HCT116 (cell line): ENCODE measurements around the gene NCDN. TPM values are rescaled to one million over a fixed set of nuclear protein-coding genes. Genes with fewer than 3 reads are reported as not detected.

ENCODE experiments used
- ATAC-seq: fragments of 200-7000 bp; cut with Tn5 transposase; 2 replicates; pipeline ENCODE4 v1.9.1; 2020; ENCODE audit warnings: mild to moderate bottlenecking, moderate library complexity
- BruUV-seq: library from RNA; stranded (reverse); fragments of 400-500 nt; replicated peaks from 2 replicates; lab custom pipeline; 2021; lab: Mats Ljungman, UMichigan
- CTCF ChIA-PET: fragments of 300-600 bp; sonication (Branson Sonifier 250); formaldehyde crosslinking; loops from one replicate; lab custom pipeline; 2021; ENCODE audit warnings: antibody characterized with exemption; lab: Charles Lee
- POLR2A ChIA-PET: fragments of 300-600, 350-600 bp; sonication (Branson Sonifier 250); formaldehyde crosslinking; loops from one replicate; lab custom pipeline; 2021; ENCODE audit warnings: antibody characterized with exemption; lab: Charles Lee
- RAD21 ChIA-PET, 2 experiments: fragments of 300-600 bp; sonication (Branson Sonifier 250); formaldehyde crosslinking; loops; one replicate each; lab custom pipeline; 2023; ENCODE audit warnings: low total read pairs in 2 of 2; ENCODE audit not compliant: uncharacterized antibody in 2 of 2, unreplicated experiment in 2 of 2, low non-redundant PET in 1 of 2; lab: Charles Lee
- DNase-seq: peaks from one replicate; pipeline ENCODE4 v3.0.0-alpha.2; 2010; ENCODE audit warnings: low read depth, low spot score
- H2AFZ ChIP-seq: fragments of 200-600 bp; shearing (Covaris generic), sonication (generic); 2 replicates; pipeline ENCODE4 v1.6.1; 2017; ENCODE audit warnings: low read depth, mixed run types, mixed read lengths, antibody characterized with exemption, low read length; ENCODE audit not compliant: poor library complexity, severe bottlenecking
- H3K27ac ChIP-seq: 2 replicates; pipeline ENCODE4 v1.5.1; 2012; ENCODE audit warnings: low read depth, low read length
- H3K27me3 ChIP-seq: fragments of 200-600 bp; sonication (generic); 2 replicates; pipeline ENCODE4 v1.6.1; 2016; ENCODE audit warnings: mixed run types, low read length, mixed read lengths; ENCODE audit not compliant: insufficient read depth
- H3K36me3 ChIP-seq, 2 experiments: fragments of 200-500 bp in 1 of 2; fragments of 200-600 bp in 1 of 2; sonication (Bioruptor generic) in 1 of 2; sonication (generic) in 1 of 2; 2 replicates each; pipeline versions ENCODE4 v1.5.1 to v1.6.1; 2014 to 2016; ENCODE audit warnings: low read length in 2 of 2, inconsistent platforms in 1 of 2, mixed read lengths in 1 of 2, mixed run types in 1 of 2; ENCODE audit not compliant: insufficient read depth in 2 of 2, control insufficient read depth in 1 of 2
- H3K4me1 ChIP-seq, 2 experiments: fragments of 200-600 bp in 1 of 2; sonication (generic) in 1 of 2; 2 replicates each; pipeline versions ENCODE4 v1.5.1 to v1.6.1; 2012 to 2017; ENCODE audit warnings: low read length in 2 of 2, inconsistent platforms in 1 of 2, mild to moderate bottlenecking in 1 of 2, mixed read lengths in 1 of 2, mixed run types in 1 of 2, moderate library complexity in 1 of 2; ENCODE audit not compliant: insufficient read depth in 2 of 2, control insufficient read depth in 1 of 2
- H3K4me2 ChIP-seq: fragments of 200-600 bp; sonication (generic); 2 replicates; pipeline ENCODE4 v1.6.1; 2017; ENCODE audit warnings: mixed run types, low read length, mixed read lengths
- H3K4me3 ChIP-seq, 2 experiments: fragments of 200-600 bp in 1 of 2; sonication (generic) in 1 of 2; replicated peaks in 1 of 2; 2 replicates each; pipeline ENCODE4 v1.5.1; 2011 to 2016; ENCODE audit warnings: low read length in 2 of 2, control low read depth in 1 of 2, low read depth in 1 of 2, mild to moderate bottlenecking in 1 of 2, mixed read lengths in 1 of 2, mixed run types in 1 of 2
- H3K79me2 ChIP-seq: fragments of 200-600 bp; sonication (generic); 2 replicates; pipeline ENCODE4 v1.6.1; 2017; ENCODE audit warnings: mild to moderate bottlenecking, mixed run types, low read length, moderate library complexity, mixed read lengths; ENCODE audit not compliant: insufficient read depth
- H3K9ac ChIP-seq: fragments of 200-600 bp; sonication (generic); 2 replicates; pipeline ENCODE4 v1.6.1; 2016; ENCODE audit warnings: low read length, mixed read lengths
- H3K9me2 ChIP-seq: fragments of 200-600 bp; sonication (generic), shearing (Covaris generic); 2 replicates; pipeline ENCODE4 v1.6.1; 2017; ENCODE audit warnings: mixed run types, mild to moderate bottlenecking, moderate library complexity; ENCODE audit not compliant: insufficient read depth
- H3K9me3 ChIP-seq, 2 experiments: fragments of 200-500 bp in 1 of 2; fragments of 200-600 bp in 1 of 2; sonication (Bioruptor generic) in 1 of 2; sonication (generic) in 1 of 2; 2 replicates each; pipeline ENCODE4 v1.6.1; 2014 to 2017; ENCODE audit warnings: low read length in 2 of 2, mixed read lengths in 2 of 2, inconsistent platforms in 1 of 2, low read depth in 1 of 2, mild to moderate bottlenecking in 1 of 2, mixed run types in 1 of 2, moderate library complexity in 1 of 2; ENCODE audit not compliant: control insufficient read depth in 1 of 2, insufficient read depth in 1 of 2
- H4K20me1 ChIP-seq: fragments of 200-600 bp; sonication (generic), shearing (Covaris generic); 2 replicates; pipeline ENCODE4 v1.6.1; 2017; ENCODE audit warnings: mixed run types, mild to moderate bottlenecking, moderate library complexity; ENCODE audit not compliant: insufficient read depth
- ATF3 ChIP-seq: IDR thresholded peaks from 2 replicates; pipeline ENCODE4 v1.6.1; 2012
- CEBPB ChIP-seq: IDR thresholded peaks from 2 replicates; pipeline ENCODE4 v1.6.1; 2012; ENCODE audit warnings: low read depth
- EGR1 ChIP-seq: IDR thresholded peaks from 2 replicates; pipeline ENCODE4 v1.6.1; 2012; ENCODE audit warnings: low read depth
- ELF1 ChIP-seq: IDR thresholded peaks from 2 replicates; pipeline ENCODE4 v1.6.1; 2012; ENCODE audit warnings: low read depth, borderline replicate concordance
- FOSL1 ChIP-seq: IDR thresholded peaks from 2 replicates; pipeline ENCODE4 v1.6.1; 2012; ENCODE audit warnings: low read depth
- POLR2AphosphoS5 ChIP-seq: IDR thresholded peaks from 2 replicates; pipeline ENCODE4 v1.6.1; 2011; ENCODE audit warnings: mild to moderate bottlenecking, low read depth, low read length, moderate library complexity
- REST ChIP-seq: IDR thresholded peaks from 2 replicates; pipeline ENCODE4 v1.6.1; 2012; ENCODE audit warnings: low read depth
- SIN3A ChIP-seq: IDR thresholded peaks from 2 replicates; pipeline ENCODE4 v1.6.1; 2012; ENCODE audit warnings: low read depth
- SP1 ChIP-seq: IDR thresholded peaks from 2 replicates; pipeline ENCODE4 v1.6.1; 2012; ENCODE audit warnings: low read depth
- TCF7L2 ChIP-seq: IDR thresholded peaks from 2 replicates; pipeline ENCODE4 v1.7.0; 2011; ENCODE audit warnings: borderline replicate concordance, inconsistent platforms; ENCODE audit not compliant: insufficient read depth, insufficient read length; ENCODE audit errors: extremely low read depth
- ZNF274 ChIP-seq: fragments of 200-500 bp; sonication (Bioruptor generic); IDR thresholded peaks from 2 replicates; pipeline ENCODE4 v1.6.1; 2014; ENCODE audit warnings: mild to moderate bottlenecking, low read depth, low read length, inconsistent platforms
- intact Hi-C: fragments of 100-400 bp; cut with micrococcal nuclease; formaldehyde crosslinking; loops from 2 replicates; pipeline ENCODE4 v1.10.0; 2022
- total RNA-seq: library from RNA; stranded (reverse); gene quantifications from one replicate; pipeline ENCODE4 v1.2.1, GENCODE V29; 2021; ENCODE audit not compliant: unreplicated experiment
- TF ChIP-seq, protein P1 (sequence below): IDR thresholded peaks from 2 replicates; pipeline ENCODE4 v1.6.1; 2012
- TF ChIP-seq, protein P2 (sequence below): IDR thresholded peaks from 2 replicates; pipeline ENCODE4 v1.6.1; 2011; ENCODE audit warnings: mild to moderate bottlenecking, low read length, moderate library complexity; ENCODE audit not compliant: insufficient replicate concordance; ENCODE audit errors: extremely low read depth
- TF ChIP-seq, protein P3 (sequence below), 3 experiments: fragments of 200-600 bp in 1 of 3; sonication (generic) in 1 of 3; IDR thresholded peaks in 2 of 3; conservative IDR thresholded peaks in 1 of 3; 2 replicates each; pipeline ENCODE4 v1.5.1; 2012 to 2017; ENCODE audit warnings: low read depth in 2 of 3, low read length in 2 of 3, antibody characterized with exemption in 1 of 3, borderline replicate concordance in 1 of 3, control low read depth in 1 of 3, mild to moderate bottlenecking in 1 of 3, mixed read lengths in 1 of 3, mixed run types in 1 of 3, moderate library complexity in 1 of 3; ENCODE audit not compliant: insufficient read depth in 1 of 3

The NCDN gene
- total RNA-seq, 1 experiment from 2014 or later, result 24.5 TPM

DNA sequence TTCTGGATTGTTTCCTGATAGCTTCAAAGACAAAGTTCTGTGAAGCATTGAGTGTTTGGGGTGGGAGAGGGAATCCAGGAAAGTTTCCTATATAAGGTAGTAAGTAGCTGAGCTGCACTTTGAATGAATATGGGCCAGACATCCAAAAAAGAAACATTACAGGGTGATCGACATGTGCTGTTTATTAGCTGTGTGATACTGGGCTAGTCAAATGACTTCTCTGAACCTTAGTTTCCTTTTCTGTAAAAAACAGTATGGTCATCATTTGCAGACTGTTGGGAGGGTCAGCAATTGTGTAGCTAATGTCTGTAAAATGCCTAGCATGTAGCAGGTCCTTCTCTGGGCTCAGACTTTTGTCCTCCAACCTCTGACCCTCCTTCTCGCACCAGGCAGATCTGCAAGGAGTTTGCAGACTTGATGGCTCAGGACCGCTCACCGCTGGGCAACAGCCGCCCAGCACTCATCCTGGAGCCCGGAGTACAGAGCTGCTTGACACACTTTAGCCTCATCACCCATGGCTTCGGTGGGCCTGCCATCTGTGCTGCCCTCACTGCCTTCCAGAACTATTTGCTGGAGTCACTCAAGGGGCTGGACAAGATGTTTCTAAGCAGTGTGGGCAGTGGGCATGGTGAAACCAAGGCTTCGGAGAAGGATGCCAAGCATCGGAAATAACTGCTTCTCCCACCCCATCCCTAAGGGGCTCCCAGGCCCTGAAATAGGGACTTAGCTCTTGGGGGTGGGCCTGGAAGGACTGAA, 36.6 kb downstream of the NCDN start:
- POLR2A ChIA-PET, result no interaction called here
- Histone ChIP-seq H3K27me3 (no peaks in the 10 kb centered on the region), H4K20me1 (peaks cover 4% of the 10 kb centered on the region; the same call in 1 of the 2 replicates), H3K4me3 (no peak overlapping the region), H3K79me2 (no peaks in the 10 kb centered on the region), H3K9me2 (no peaks in the 10 kb centered on the region), H3K36me3 (peaks cover 5 to 15% of the 10 kb centered on the region in 2 experiments; a peak in 2 of 4 replicates), H3K4me1 (no peaks in the 10 kb centered on the region), H3K9me3 (no peaks in the 10 kb centered on the region), H2AFZ (no peak overlapping the region), H3K9ac (no peak overlapping the region), H3K4me2 (no peak overlapping the region), H3K27ac (no peak overlapping the region)
- BruUV-seq, result no TSS peak
- DNase-seq (no peak), ATAC-seq (no peak)
- intact Hi-C loops, result no loop called here
- TF ChIP-seq FOSL1, result no peak
- TF ChIP-seq, protein P1, sequence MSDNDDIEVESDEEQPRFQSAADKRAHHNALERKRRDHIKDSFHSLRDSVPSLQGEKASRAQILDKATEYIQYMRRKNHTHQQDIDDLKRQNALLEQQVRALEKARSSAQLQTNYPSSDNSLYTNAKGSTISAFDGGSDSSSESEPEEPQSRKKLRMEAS, result no peak
- no peak for TF ChIP-seq TCF7L2
- no peak for TF ChIP-seq ATF3
- no peak for TF ChIP-seq ZNF274
- no peak for TF ChIP-seq REST
- no peak for TF ChIP-seq CEBPB
- no peak for TF ChIP-seq SIN3A
- TF ChIP-seq, protein P2, sequence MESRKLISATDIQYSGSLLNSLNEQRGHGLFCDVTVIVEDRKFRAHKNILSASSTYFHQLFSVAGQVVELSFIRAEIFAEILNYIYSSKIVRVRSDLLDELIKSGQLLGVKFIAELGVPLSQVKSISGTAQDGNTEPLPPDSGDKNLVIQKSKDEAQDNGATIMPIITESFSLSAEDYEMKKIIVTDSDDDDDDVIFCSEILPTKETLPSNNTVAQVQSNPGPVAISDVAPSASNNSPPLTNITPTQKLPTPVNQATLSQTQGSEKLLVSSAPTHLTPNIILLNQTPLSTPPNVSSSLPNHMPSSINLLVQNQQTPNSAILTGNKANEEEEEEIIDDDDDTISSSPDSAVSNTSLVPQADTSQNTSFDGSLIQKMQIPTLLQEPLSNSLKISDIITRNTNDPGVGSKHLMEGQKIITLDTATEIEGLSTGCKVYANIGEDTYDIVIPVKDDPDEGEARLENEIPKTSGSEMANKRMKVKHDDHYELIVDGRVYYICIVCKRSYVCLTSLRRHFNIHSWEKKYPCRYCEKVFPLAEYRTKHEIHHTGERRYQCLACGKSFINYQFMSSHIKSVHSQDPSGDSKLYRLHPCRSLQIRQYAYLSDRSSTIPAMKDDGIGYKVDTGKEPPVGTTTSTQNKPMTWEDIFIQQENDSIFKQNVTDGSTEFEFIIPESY, result no peak
- no peak for TF ChIP-seq EGR1
- TF ChIP-seq, protein P3, sequence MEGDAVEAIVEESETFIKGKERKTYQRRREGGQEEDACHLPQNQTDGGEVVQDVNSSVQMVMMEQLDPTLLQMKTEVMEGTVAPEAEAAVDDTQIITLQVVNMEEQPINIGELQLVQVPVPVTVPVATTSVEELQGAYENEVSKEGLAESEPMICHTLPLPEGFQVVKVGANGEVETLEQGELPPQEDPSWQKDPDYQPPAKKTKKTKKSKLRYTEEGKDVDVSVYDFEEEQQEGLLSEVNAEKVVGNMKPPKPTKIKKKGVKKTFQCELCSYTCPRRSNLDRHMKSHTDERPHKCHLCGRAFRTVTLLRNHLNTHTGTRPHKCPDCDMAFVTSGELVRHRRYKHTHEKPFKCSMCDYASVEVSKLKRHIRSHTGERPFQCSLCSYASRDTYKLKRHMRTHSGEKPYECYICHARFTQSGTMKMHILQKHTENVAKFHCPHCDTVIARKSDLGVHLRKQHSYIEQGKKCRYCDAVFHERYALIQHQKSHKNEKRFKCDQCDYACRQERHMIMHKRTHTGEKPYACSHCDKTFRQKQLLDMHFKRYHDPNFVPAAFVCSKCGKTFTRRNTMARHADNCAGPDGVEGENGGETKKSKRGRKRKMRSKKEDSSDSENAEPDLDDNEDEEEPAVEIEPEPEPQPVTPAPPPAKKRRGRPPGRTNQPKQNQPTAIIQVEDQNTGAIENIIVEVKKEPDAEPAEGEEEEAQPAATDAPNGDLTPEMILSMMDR (IDR thresholded peaks at IDR 0.05 in 2 of 3, conservative IDR thresholded peaks at IDR 0.05 in 1 of 3; ENCODE audit: borderline replicate concordance in 1 of 3, insufficient read depth in 1 of 3, low read depth in 2 of 3, low read length in 2 of 3), result no peak
- TF ChIP-seq POLR2AphosphoS5, result no peak
- TF ChIP-seq SP1, result no peak
- no peak for TF ChIP-seq ELF1
- CTCF ChIA-PET, result interaction anchor here (1.2 kb wide), 1 partner anchor 30 kb away, joined by 4 read pairs; no protein-coding TSS in a partner anchor
- RAD21 ChIA-PET, result no interaction called here
